ENCODE measurements around the gene C16orf89.

Gene C16orf89

GRCh38 chr16:5031601-5032000 lies 34.2 kb downstream of the C16orf89 start:
- DNase-seq (ENCODE audit: low read depth in 3 of 3, low spot score in 1 of 3): no peak

- DNase-seq (ENCODE audit: low read depth in 3 of 3, low spot score in 1 of 3): no peak
These were observed 35.4 kb downstream of the C16orf89 start for GRCh38 chr16:5030251-5030870.

GRCh38 chr16:5028950-5029475 lies 36.7 kb downstream of the C16orf89 start:
- no peak for DNase-seq (ENCODE audit: low read depth in 3 of 3, low spot score in 1 of 3)

- no peak for DNase-seq (ENCODE audit: low read depth in 3 of 3, low spot score in 1 of 3)
These were observed 38.1 kb downstream of the C16orf89 start for GRCh38 chr16:5027575-5028235.

GRCh38 chr16:5027086-5027485 lies 38.7 kb downstream of the C16orf89 start:
- no peak for DNase-seq (ENCODE audit: low read depth in 3 of 3, low spot score in 1 of 3)

GRCh38 chr16:5026664-5027063 lies 39.1 kb downstream of the C16orf89 start:
- DNase-seq (ENCODE audit: low read depth in 3 of 3, low spot score in 1 of 3): no peak

GRCh38 chr16:5025171-5025632 lies 40.6 kb downstream of the C16orf89 start:
- DNase-seq (ENCODE audit: low read depth in 3 of 3, low spot score in 1 of 3): no peak

GRCh38 chr16:5024632-5025031 lies 41.1 kb downstream of the C16orf89 start:
- DNase-seq (ENCODE audit: low read depth in 3 of 3, low spot score in 1 of 3): no peak

- no peak for DNase-seq (ENCODE audit: low read depth in 3 of 3, low spot score in 1 of 3)
These were observed 43.2 kb downstream of the C16orf89 start for GRCh38 chr16:5022521-5022920.

- no peak for DNase-seq (ENCODE audit: low read depth in 3 of 3, low spot score in 1 of 3)
These were observed 45.2 kb downstream of the C16orf89 start for GRCh38 chr16:5020551-5020950.

- no peak for DNase-seq (ENCODE audit: low read depth in 3 of 3, low spot score in 1 of 3)
These were observed 46.0 kb downstream of the C16orf89 start for GRCh38 chr16:5019775-5020174.

GRCh38 chr16:5018793-5019192 lies 47.0 kb downstream of the C16orf89 start:
- no peak for DNase-seq (ENCODE audit: low read depth in 3 of 3, low spot score in 1 of 3)

- DNase-seq (ENCODE audit: low read depth in 3 of 3, low spot score in 1 of 3): no peak
These were observed 48.1 kb downstream of the C16orf89 start for GRCh38 chr16:5017678-5017969.

- no peak for DNase-seq (ENCODE audit: low read depth in 3 of 3, low spot score in 1 of 3)
These were observed 48.6 kb downstream of the C16orf89 start for GRCh38 chr16:5016967-5017677.

GRCh38 chr16:5015887-5016286 lies 49.9 kb downstream of the C16orf89 start:
- no peak for DNase-seq (ENCODE audit: low read depth in 3 of 3, low spot score in 1 of 3)

GRCh38 chr16:5015351-5015750 lies 50.4 kb downstream of the C16orf89 start:
- DNase-seq (ENCODE audit: low read depth in 3 of 3, low spot score in 1 of 3): no peak

- no peak for DNase-seq (ENCODE audit: low read depth in 3 of 3, low spot score in 1 of 3)
These were observed 52.9 kb downstream of the C16orf89 start for GRCh38 chr16:5012887-5013286.

GRCh38 chr16:5011637-5012036 lies 54.1 kb downstream of the C16orf89 start:
- no peak for DNase-seq (ENCODE audit: low read depth in 3 of 3, low spot score in 1 of 3)

GRCh38 chr16:5010576-5011329 lies 55.0 kb downstream of the C16orf89 start:
- DNase-seq (ENCODE audit: low read depth in 3 of 3, low spot score in 1 of 3): no peak

GRCh38 chr16:5008311-5008731 lies 57.4 kb downstream of the C16orf89 start:
- DNase-seq (ENCODE audit: low read depth in 3 of 3, low spot score in 1 of 3): no peak

- no peak for DNase-seq (ENCODE audit: low read depth in 3 of 3, low spot score in 1 of 3)
These were observed 58.5 kb downstream of the C16orf89 start for GRCh38 chr16:5007256-5007655.

Measured in stimulated activated CD4-positive, alpha-beta T cell treated with anti-CD3 and anti-CD28 coated beads, TNF-alpha, amount 100 ng/mL, for 1 hour (primary cell).